Activated CD4-positive, alpha-beta T cell treated with anti-CD3 and anti-CD28 coated beads for 24 hours (primary cell): ENCODE data around the gene PRKAA2.

Experiments used
- DNase-seq, 2 donors: peaks; one replicate each; pipeline ENCODE4 v3.0.0-alpha.2; 2020; ENCODE audit warnings: low read depth in 2 of 2

The PRKAA2 gene

DNA sequence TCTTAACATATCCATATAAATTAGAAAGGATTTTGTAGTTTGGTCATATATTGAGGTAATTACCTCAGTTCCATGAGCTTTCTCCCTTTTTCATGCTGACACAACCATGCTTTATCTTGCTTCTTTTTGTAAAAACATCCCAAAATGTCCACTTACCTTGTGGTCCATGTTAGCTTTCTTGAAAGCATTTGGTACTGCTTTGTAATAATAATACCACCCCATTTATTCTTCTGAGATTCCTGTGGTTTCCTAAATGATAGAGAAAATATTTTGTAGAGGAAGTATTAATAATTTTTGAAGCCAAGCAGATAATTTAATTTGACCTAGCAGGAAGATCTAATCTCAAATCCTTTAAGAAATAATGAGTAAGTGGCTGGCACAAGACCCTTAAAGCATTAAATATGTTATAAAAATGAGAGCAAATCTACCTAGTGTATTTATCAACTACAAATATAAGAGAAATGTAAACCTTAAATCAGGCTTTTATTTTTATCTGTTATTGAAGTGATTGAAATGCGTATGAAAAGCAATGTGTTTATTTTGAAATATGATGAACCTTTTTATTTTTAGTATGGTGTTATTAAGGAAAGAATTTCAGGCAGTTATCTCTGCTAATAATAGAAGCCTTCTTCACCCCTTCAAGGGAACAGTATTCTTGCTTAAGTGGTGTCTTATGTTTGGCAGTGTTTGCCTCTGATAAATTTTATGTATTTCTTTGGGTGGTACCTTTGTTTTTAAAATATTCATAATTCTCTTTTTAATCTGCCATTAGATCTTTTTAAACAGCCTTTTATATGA, 9.2 kb downstream of the PRKAA2 start:
- DNase-seq = no peak

DNA sequence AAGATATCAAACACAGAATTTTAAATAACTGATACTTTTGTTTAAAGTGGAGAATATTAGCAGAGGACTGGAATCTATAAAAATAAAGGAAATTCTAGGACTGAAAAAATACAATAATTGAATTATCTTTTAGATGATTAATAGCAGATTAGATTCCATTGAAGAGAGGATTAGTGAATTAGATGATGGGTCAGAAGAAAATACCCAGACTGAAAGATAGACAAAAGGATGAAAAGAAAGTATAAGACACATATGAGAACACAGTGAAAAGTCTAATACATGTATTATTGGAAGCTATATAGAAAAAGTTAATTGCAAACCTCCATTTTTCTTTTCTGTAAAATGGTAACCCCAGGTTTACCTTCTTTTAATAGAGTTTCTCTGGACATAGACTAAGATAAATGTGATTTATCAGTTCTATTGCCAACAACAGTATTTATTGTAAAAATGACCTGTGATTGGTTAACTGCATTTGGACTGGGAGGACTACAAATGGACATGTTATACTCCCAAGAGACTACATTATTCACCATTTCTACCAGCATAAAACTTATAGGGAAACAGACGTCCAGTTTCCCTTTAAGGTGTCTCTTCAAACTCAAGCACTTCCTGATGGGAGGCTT, 11.0 kb downstream of the PRKAA2 start:
- no peak for DNase-seq

DNA sequence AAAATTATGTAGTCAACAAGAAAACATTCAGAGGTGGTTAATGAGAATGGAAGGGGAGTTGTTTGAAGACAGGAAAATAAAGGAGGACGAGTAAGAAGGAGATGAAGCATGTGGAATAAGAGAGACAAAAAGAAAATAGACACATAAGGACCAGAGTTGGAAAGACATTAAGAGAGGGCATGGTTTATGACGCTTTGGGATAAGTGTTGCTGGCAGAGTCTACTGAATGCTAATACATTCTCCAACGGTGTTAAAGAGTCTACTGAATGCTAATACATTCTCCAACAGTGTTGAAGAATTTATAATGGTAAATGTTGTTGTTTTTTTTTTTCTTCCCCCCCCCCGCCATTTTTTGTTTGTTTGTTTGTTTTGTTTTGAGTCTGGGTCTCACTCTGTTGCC, 13.1 kb downstream of the PRKAA2 start:
- DNase-seq = no peak

DNA sequence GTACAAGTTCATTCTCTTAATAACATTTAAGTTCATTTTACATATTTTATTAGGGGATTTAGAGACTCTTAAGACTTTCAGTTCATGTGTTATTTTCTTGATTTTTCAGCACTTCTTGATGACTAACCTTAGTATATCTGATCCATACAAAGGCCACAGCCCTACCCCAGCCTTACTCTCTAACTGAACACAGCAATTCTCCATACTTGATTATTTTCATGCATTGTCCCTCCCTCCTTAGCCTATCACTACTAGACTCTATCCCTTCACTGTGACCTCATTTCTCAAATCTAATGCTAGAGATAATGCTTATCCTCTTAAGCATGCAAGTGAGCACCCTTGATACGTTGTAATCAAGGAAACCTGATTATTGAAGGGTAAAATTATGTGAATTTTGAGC, 15.2 kb downstream of the PRKAA2 start:
- DNase-seq = no peak

DNA sequence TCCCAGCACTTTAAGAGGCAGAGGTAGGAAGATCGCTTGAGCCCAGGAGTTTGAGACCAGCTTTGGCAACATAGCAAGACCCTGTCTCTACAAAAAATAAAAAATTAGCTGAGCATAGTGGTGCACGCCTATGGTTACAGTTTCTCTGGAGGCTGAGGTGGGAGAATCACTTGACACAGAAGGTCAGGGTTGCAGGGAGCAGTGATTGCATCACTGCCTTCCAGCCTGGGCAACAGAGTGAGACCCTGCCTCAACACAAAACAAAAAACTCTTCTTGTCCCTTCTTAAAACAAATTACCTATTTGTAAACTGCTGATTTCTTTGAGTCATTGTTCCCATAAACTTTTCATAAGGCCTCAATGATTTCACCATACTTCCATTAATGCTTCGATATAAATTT, 18.7 kb downstream of the PRKAA2 start:
- DNase-seq = no peak

DNA sequence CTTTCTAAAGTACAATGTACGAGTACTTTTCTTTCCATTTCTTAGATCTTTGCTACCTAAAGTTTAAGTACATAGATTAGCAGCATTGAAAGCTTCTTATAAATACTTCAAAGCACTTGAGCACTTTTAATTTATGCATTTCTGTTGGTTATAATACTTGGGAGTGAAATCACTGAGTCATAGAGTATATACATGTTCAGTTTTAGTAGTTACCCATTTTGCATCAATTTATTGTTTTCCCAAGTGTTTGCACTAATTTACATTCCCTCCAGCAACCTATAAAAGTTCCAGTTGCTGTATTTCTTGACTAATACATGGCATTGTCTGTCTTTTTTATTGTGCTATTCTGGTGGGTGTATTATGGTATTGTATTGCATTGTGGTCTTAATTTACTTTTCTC, 20.3 kb downstream of the PRKAA2 start:
- no peak for DNase-seq

DNA sequence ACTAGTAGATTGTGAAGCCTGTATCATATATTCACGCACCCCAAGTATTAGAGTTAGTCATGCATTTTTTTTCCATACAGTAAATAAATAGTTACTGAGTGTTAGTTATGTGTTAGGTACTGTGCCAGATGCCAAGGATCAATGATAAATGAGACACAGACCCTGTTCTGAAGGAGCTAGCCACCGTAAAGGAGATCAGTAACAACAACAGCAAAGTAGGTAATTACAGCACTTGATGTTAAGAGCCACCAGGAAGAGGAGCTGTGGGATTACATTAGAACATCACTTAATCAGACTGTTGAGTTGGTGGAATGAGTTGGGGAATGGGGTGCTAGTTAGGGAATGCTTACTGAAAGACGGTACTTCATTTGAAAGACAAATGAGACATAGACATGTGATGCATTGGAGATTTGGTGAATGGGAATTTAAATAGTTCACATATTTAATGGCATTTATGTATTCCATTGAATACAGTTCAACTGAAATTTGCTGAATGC, 21.0 kb downstream of the PRKAA2 start:
- no peak for DNase-seq

DNA sequence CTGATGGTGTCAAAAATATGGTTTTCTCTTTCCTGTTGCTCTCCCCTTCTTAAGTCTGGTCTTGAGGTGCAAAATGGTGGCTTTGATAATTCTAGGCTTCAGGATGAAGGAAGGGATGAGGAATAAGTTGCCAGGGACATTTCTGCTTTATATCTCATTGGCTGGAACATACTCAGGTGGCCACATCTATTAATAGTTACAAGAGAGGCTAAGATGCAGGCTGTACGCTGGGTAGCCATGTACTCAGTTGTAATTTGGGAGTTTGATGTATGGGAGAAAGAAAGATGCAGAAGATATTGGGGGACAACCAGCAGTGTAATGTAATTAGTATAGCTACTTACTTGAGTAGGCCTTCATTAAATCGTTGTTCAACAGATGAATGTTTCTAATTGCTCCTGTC, 25.2 kb downstream of the PRKAA2 start:
- no peak for DNase-seq

DNA sequence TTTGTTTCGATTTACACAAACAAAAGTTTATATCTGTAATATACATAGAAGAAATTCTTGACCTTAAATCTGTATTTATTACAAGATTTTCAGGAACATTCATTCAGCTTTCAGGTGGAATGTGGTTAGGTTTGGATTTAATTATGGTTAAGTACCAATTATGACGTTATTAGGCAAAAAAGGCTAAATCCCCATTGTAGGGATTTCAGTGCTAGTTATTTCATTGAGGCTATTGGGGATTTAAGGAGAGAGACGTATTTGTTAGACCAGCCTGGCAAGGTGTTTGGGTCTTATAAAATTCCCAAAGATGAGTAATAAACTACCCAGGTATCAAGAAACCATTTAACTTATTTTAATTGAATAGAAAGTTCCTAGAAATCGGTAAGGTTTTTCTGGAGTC, 26.0 kb downstream of the PRKAA2 start:
- DNase-seq = no peak

DNA sequence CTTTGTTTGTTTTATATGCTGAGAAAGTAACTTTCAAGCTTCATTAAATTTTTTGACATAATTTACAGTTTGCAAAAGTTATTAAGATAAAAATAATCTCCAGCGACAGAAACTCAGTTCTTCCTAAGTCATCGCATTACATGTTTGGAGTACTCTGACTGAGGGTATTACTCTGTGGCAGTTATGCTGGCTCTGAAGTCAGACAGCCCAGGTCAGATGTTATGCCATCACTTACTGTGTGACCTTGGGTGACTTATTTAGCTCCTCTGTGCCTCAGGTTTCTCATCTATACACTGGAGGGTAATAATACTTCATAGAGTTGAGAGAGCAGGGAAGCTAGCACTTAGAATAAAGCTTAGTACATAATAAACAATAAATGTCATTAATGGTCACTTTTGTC, 26.4 kb downstream of the PRKAA2 start:
- DNase-seq = no peak

DNA sequence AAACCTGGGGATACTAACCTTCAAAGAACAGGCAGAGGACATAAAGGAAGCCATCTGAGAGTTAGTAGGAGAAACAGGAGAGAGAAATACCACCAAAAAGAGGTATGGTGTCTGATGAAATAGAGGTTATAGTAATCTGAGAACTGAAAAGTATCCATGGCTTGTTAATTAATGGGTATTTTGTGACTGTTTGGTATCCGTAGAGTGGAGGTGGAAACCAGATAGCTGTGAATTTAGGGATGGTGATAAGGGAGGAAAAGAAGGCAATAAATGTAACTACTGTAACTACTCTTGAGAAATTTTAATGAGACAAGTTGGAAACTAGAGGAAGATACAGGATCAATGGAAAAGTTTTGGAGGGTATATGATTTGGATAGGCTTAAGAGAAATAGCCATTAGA, 27.5 kb downstream of the PRKAA2 start:
- DNase-seq = no peak

DNA sequence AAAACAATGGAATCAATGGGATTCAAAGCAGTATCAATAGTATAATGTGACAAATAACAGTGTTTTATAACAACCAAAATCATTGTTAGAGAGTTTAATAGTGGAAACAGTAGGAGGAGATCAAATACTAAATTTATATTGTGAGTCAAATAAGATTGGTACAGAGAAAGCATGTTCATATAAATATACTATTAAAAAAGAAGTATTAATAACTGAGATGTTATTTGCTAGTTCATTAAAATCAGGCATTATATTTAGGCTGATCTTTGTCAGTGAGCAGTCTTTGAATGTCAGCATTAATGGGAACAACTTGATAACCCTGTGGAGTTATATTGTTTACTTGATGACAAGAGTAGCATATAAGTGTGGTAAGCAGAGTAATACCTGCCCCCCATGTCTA, 30.6 kb downstream of the PRKAA2 start:
- DNase-seq = no peak

DNA sequence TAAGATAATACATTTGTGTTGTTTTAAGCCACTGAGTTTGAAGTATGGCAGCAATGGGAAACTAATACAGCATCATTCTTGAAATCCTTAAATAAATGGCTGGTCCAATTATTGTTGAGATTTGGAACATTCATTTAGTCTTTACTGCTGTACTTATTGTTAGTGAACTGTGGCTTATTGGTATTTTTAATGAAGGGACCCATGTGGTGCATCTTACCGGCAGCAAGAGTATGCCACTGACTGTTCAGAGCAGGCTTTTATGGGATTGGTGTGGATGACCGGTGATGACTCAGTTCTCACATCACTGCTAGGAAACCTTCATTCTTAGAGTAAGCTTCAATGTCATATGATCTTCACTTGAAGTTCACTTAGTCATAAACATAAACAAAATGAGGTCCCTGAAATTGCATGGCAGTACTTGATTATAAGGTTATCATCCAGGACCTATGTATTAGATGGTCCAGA, 31.5 kb downstream of the PRKAA2 start:
- no peak for DNase-seq

DNA sequence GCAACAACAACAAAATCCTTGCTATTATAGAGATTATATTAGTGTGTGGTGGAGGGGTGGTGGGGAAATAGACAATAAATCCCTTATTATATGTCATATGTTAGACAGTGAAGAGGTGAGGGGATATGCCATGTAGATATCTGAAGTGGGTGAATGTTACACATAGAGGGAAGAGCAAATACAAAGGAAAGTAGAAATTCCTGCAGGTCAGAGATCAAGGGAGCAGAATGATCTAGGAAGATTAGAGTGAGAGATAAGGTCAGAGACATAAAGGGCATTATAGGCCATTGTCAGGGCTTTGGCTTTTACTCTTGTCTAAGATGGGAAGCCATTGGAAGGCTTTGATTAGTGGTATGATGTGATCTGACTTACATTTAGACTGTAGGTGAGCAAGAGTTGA, 38.5 kb downstream of the PRKAA2 start:
- no peak for DNase-seq

DNA sequence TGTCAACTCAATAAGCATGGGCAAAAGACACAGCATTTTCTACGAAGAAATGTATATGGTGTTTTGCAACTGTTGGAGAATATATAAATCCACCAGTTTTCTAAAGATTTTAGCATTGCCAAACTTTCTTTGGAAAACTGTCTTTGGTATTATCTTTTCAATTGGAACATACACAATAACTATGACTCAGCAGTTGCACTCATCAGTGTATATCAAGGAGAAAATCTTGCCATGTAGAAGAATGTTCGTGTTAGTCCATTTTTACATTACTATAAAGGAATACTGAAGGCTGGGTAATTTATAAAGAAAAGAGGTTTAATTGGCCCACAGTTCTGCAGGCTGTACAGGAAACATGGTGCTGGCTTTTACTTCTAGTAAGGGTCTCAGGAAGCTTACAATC, 41.1 kb downstream of the PRKAA2 start:
- DNase-seq = no peak

DNA sequence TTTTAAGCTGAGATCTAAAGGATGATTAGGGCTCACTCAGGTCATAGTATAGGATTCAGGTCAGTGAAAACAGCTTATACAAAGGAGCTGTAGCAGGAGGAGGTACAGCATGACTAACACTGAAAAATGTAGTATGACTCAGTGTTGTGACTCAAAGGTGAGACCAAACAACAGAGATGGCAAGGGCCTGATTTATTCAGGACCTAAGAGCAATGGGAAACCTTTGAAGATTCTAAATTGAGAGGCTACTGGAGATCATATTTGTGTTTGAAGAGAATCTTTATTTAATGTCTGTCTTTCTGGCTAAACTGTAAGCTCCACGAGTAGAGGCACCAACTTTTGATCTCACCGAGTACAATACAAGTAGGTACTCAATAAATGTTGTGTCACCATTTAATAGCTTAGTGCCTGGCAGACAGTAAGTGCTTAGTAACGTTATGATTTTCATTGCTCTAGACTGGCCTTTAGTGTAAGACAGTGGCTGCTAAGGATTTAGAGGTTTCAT, 43.5 kb downstream of the PRKAA2 start:
- DNase-seq = no peak

DNA sequence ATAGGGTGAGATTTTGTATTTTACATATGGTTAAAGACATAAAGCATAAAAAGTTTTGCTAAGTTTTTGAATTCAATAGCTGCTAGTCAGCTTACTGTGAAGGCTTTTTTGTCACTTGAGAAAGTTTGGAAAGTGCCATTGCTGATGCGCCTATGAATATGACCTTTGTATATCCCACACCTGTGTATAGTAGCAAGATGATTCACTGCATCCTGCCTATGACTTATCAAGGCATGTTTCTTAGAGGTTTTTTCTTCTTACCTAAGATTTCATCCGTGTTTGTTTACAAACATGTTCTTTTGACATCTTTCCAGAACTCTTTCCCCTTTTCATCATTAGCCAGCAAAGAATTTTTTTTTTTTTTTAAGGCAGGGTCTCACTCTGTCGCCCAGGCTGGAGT, 51.5 kb downstream of the PRKAA2 start:
- no peak for DNase-seq

DNA sequence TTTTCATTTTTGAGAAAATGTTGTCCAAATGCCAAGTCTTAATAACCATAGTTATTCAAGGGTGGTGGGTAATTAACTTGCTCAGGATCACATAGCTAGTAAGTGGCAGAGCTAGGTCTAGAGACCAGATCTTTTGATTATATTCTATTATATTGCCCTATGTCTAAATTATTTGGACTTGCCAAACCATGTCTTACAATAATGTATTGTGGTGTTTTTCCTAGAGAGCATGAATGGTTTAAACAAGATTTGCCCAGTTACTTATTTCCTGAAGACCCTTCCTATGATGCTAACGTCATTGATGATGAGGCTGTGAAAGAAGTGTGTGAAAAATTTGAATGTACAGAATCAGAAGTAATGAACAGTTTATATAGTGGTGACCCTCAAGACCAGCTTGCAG, 58.6 kb downstream of the PRKAA2 start:
- no peak for DNase-seq

DNA sequence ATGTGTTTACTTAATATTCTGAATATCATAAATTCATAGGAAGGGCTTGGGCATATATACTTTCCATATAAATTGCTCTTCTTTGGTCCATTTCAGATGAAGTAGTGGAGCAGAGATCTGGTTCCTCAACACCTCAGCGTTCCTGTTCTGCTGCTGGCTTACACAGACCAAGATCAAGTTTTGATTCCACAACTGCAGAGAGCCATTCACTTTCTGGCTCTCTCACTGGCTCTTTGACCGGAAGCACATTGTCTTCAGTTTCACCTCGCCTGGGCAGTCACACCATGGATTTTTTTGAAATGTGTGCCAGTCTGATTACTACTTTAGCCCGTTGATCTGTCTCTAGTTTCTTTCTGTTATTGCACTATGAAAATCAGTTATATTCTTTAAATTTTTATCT, 62.3 kb downstream of the PRKAA2 start:
- no peak for DNase-seq

DNA sequence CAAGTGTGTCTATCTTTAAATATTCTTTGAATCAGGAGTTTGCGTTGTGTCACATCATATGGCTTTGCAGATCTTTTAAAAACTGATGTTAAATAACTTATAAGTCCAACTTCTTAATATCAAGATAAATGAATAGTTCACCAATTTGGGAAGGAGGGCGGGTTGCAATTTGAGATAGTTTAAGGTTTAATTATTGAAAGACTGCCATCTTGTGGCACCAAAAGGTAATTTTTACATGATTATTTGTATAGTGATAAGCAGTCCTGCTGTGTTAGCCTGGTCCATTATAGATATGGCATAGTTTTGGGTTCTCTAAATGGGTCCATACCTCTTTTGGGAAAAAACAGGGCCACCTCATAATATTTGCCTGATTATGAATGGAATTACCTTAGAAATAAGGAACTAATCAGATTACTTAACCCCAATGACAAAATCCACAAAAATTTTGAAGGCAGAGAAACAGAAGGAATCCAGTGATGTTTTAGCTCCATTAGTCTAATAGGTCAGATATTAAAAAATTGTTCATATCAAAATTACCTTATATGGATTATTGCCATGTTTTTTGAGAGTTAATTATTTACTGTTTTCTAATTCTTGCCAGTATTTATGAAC, 64.3 kb downstream of the PRKAA2 start:
- no peak for DNase-seq

DNA sequence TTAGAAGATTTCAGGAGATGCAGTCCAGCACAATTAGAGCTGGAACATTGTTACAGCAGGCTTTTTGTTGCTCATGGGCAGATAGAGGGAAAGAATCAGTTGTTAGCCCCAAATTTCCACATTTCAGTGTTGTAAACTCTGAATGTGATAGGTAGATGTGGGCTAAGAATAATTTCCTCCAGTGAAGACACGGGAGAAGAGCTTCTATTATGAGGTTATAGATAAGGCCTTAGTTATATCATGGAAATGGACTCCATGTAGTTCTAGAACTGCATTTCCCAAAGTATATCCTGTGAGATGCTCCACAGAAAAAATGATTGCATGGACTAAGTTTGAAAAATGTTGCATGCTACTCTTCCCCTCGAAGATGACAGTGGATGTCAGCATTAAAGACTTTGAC, 64.9 kb downstream of the PRKAA2 start:
- DNase-seq = no peak

DNA sequence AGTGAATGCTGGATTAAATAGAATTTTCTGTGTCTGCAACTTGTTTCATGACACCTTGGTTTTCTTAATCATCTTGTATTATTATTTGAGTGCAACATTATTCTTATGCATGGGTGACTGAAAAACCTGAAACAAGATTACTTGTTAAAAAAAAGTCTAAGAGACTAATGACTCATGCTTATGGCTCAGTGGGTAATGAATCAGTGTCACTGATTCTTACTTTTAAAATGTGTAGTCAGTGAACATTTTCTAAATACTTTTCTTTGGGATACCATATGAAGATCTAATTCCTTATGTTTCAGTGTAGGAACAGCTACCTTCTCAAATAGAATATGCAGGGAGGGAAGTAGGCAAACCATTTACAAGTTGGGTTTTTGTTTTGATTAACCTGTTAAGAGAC, 65.5 kb downstream of the PRKAA2 start:
- no peak for DNase-seq

DNA sequence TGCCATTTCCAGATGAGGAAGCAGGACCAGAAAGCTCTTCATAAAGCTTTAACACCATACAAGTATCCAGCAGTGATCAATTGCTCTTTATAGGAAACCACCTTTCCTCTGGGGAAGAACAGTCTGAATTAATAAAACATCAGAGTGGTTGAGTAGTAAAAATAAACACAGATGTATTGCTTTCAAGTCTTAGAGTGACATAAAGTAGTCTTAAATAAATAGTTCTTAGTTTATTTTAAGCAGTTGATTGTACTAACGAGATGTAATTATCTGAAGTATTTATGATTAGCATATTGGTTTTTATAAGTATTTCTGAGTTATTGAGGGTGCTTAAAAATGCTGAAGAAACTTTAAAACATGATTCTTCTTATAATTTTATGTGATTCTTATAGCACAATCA, 67.0 kb downstream of the PRKAA2 start:
- DNase-seq = no peak
